LoVo (cell line): ENCODE results near the gene SOHLH1.

Source experiments
- DNase-seq: peaks from one replicate; pipeline ENCODE4 v3.0.0-alpha.2; 2016; ENCODE audit warnings: low spot score

Gene SOHLH1

GRCh38 chr9:135729480-135729879 is 30.2 kb upstream of the SOHLH1 start:
- DNase-seq = no peak

DNA sequence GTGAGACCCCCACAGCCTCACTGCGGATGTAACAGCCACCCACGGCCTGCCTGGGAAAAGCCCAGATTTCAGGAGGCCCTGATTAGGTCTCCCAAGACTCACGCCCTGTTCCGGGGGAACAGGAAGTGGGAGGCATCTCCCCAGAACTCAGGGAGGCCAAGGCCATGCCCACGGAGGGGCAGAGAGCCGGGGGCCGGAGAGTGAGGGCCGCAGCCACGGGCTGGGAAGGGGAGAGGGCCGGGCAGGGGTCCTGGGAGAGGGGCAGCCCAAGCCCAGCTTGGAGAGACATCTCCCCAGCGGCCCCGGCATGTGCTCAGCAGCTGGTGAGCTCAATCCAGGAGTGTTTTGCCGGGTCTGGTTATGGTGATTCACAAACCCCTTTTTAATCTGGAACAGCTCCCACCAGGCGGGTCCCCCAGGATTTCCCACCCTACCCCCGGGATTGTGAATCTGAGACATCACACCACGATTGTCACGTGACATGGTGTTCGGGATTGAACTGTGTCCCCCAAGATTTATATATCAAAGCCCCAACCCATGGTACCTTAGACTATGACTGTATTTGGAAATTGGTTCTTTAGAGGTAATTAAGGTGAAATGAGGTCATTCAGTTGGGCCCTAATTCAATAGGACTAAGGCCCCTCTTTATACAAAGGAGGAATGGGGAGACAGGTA is 29.3 kb upstream of the SOHLH1 start:
- DNase-seq = no peak

DNA sequence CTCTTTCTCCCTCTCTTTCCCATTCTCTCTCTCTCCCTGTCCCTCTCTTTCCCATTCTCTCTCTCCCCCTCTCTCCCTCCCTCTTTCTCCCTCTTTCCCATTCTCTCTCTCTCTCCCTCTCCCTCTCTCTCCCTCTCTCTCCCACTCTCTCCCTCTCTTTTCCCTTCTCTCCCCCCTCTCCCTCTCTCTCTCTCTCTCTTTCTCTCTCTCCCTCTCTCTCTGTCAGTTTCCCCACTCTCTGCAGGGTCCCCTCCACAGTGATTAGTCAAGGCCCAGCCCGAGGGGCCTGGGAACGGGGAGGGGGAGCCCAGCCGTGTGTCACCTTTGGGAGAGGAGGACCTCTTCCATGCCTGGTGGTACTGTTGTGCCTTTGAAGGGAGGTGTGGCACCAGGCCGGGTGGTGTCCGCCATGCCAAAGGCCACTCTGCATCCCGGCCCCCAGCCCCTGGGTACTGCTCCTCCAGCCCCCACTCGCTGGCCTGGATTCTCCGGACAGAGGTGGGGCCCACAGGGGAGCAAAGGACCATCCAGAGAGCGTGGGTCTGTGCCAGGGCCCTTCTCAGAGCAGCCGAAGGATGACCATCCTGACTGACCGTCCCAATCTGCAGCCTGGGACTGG is 28.1 kb upstream of the SOHLH1 start:
- DNase-seq = no peak

GRCh38 chr9:135726138-135726853 is 27.0 kb upstream of the SOHLH1 start:
- DNase-seq = no peak

DNA sequence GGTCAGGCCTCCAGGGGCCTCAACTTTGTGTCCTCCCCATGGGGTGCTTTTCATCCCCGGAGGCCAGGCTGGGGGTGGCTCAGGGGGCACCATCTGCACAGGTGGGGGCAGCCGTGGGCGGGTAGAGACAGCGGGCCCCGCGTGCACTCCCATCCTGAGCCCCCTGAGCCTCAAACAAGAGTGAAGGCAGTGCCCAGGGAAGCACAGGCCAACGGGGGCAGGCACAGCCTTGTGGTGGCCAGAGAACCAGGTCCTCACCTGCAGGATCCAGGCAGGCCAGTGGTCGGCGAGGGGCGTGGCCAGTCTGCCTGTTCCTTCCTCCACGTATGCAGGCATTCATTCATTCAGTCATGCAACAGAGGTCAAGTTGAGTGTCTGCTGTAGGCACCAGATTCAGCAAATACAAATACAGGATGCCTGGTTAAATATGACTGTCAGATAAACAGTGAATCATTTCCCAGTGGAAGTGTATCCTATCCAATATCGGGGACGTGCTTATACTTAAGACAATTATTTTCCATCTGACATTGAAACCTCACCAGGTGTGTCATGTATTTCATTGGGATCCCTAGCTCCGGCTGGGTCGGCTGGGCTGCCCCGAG is 25.0 kb upstream of the SOHLH1 start:
- no peak for DNase-seq

DNA sequence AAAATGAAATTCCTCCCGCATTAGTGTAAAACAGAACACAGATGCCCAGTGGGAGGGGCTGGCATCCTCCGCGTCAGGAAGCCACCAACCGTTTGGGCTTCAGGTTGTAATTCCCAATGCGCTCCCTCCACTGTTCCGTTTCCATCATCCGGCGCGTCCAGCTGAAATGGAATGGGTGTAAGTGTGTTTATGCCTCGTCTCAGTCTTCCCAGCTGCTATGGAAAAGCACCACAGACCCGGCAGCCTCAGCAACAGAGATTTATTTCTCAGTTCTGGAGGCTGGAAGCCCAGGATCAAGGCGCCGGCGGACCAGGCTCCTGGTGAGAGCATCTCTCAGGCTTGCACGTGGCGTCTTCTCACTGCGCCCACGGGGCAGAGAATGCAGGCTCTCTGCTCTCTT is 23.1 kb upstream of the SOHLH1 start:
- no peak for DNase-seq

DNA sequence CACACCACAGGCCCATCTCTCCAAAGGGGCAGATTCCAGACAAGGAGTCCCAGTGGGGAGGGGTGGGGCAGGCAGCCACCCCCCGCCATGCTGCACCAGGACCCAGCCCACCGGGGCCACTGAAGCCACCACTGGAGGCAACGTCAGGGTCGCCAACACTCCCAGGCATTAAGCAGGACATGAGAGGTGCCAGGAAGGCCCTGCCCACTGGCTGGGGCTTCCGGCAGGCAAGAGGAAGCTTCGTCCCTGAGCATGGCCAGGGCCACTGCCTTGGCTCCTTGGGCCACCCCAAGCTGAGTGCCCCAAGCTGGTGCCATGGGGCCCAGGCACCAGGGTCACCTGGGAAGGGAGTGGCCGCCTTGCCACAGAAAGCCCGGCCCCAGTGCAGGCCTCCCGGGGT is 20.2 kb upstream of the SOHLH1 start:
- DNase-seq = no peak

DNA sequence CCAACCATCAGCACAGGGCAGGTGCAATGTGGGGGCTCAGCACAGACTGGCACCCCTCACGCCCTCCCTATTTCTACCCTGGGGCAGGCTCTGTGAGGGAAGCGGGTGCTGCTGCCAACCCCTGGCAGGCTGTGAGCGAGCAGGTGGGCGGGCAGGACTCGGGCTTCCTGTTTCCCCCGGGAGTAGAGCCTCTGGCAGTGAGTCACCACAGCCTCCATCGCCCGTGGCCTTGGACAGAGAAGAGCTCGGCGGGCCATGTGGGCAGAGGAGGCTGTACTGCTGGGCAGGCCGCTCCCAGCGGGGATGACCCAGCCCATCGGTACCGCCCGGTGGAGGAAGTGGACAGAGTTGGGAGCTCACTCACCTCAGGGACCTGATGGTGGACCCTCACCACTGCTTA is 19.3 kb upstream of the SOHLH1 start:
- no peak for DNase-seq

- DNase-seq = no peak
These were observed 18.1 kb upstream of the SOHLH1 start for GRCh38 chr9:135717410-135717809.

- no peak for DNase-seq
These were observed 16.8 kb upstream of the SOHLH1 start for GRCh38 chr9:135716045-135716444.

DNA sequence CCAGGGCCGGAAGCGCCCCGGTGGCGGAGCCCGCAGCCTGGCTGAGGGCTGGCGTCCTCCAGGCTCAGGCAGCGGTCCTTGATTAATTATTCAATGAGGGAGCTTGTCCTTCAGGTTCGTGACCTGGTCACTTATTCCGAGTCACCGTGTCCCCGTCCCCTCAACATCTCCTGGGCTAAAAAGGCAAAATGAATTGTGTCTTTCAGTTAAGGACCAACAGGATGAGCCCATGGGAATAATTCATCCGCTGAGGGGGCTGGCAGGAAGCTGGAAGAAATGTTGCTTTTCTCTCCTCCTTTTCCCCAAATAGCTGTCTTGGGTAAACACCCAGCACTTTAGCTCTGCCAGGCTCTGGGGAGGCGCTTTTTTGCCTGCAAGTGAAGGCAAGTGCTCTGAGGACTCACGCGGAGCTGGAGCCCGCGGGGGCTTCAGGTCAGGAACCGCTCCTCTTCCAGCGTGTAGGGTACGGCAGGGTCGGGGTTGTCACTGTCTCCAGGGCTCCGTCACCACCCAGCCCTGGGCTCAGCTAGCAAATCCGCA is 15.8 kb upstream of the SOHLH1 start:
- no peak for DNase-seq

DNA sequence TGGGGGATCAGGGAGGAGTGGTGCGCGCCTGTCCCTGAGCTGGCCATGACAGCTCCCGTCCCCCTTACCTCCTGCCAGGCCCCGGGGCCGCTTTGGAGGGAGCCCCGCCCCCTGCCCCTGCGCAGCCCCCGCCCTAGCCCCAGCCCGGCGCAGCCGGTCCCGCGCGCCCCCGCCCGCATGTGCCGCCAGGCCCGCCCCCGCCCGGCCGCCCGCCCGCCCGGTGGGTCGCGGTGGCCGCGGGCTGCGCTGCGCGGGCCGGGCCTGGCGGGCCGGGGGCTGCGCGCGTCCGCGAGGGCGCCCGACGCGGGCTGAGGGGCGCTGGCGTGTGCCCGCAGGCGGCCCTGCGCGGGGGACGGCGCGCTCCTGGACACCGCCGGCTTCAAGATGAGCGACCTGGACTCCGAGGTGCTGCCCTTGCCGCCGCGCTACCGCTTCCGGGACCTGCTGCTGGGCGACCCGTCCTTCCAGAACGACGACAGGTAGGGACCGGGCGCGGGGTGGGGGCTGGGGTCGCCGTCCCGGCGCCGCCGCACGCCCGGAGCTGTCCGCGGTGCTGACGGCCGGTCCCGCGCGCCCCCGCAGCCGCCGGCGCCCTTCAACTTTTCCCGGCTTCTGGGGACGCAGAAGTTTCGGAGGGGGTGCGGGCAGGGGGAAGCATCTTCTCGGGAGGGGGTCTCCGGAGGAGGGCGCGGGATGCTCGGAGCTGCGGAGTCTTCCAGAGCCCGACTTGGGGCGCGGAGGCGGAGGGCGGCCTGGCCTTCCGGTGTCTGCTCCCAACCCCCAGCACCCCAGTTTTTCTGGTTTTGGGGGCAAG is 15.2 kb upstream of the SOHLH1 start:
- DNase-seq = no peak

DNA sequence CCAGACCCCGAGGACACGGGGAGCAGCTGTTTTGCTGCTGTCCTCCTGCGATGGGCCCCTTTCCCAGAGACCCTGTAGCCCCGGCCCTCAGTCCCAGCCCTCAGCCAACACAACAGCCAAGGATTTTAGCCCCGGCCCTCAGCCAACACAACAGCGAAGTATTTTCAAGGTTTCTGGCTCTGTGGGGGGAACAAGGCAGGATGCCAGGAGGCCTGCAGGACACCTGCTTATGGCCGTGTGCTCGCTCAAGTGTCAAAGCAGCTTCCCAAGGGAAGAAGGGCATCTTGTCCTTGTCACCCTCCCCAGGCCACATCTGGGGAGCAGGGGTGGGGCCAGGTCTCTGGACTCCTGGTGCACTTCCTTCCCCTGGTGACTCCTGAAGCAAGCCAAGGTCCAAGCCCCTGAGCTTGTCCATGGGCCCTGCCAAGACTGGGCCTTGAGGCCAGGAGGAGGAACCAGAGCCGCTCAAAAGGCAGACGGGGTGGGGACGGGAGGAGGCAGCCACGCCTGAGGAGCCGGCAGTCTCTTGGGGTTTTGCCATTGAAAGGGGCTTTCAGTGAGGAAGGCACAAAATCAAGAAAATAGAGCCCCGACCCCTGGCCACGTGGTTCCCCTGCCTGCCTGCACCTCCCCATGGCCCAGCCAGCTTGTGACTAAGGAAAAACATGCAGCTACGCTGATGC is 13.5 kb upstream of the SOHLH1 start:
- no peak for DNase-seq

GRCh38 chr9:135711881-135712280 is 12.6 kb upstream of the SOHLH1 start:
- no peak for DNase-seq

- no peak for DNase-seq
These were observed 12.1 kb upstream of the SOHLH1 start for GRCh38 chr9:135711391-135711790.

DNA sequence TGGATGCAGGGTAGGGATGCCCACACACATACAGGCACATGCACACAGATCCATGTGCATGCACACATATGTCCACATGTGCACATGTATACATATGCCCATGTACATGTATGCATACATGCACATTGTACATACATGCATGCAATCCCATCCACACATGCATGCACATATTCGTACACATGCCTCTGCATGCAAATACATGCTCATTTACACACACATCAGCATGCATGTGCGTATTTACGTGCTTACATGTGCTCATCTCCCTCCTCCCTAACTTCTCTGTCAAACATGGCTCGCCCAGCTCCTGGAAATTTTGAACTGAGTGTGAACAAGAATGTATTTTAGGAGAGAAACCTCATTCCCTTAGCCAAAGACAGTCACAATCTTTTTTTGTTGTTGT is 8.9 kb upstream of the SOHLH1 start:
- no peak for DNase-seq

GRCh38 chr9:135707252-135708138 is 8.2 kb upstream of the SOHLH1 start:
- DNase-seq = no peak

DNA sequence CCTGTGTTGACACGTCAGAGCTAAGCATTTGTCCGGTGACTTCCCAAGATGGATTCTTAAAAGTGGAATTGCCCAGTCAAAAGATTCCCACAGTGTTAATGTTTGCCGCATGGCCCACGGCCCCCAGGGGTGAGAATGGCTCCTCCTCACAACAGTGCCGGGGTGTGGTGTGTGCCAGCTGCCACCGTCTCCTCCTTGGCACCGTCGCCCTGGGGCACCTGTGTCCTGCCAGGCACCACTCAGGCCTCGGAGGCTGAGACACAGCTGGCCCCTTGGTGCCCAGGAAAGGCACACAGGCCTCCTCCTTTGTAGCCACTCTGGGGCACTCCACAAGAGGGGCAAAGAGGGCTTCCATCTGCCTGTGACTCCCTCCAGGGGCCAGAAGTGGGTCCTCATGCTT is 7.0 kb upstream of the SOHLH1 start:
- DNase-seq = no peak

DNA sequence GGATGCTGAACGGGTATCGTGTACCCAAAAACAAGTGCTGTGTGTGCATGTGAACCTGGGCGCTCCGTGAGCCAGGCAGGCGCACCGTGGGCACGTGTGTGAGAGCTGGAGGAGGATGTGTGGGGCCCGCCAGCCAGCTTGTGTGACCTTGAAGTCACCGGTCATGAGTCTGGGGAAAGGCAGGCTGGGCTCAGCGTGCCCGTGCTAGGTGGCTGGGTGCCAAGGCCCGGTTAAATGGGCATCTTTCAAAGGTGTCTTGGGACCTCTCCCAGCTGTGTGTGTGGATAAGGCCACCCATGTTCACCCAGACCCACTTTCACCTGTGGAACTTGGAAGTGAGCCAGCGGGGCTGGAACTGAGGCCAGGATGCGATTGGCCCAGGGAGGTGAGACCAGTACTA is 6.1 kb upstream of the SOHLH1 start:
- no peak for DNase-seq

GRCh38 chr9:135704483-135704882 is 5.2 kb upstream of the SOHLH1 start:
- DNase-seq = no peak
